Left lung (tissue), 10 donors: ENCODE measurements around the gene IFT122. TPM values are rescaled to one million over a fixed set of nuclear protein-coding genes. Genes with fewer than 3 reads are reported as not detected.

Experiments
- ATAC-seq: fragments of 200-7000 bp; cut with Tn5 transposase; one replicate; pipeline ENCODE4 v1.9.1; 2020; ENCODE audit warnings: moderate library complexity
- DNase-seq, 4 donors: peaks; one replicate each; pipeline ENCODE4 v3.0.0-alpha.2; 2013 to 2020
- H3K27ac ChIP-seq, 2 donors: fragments of 200-600 bp; sonication (generic) in 1 of 2; one replicate each; pipeline versions ENCODE4 v1.5.0 to v1.8.0; 2020 to 2021
- H3K27me3 ChIP-seq, 2 donors: fragments of 200-600 bp; sonication (generic) in 1 of 2; one replicate each; pipeline versions ENCODE4 v1.5.0 to v1.8.0; 2020 to 2021
- H3K36me3 ChIP-seq, 2 donors: fragments of 200-600 bp; sonication (generic) in 1 of 2; one replicate each; pipeline versions ENCODE4 v1.5.0 to v1.8.0; 2020 to 2021
- H3K4me1 ChIP-seq, 2 donors: fragments of 200-600 bp; one replicate each; pipeline ENCODE4 v1.8.0; 2021
- H3K4me3 ChIP-seq, 2 donors: fragments of 200-600 bp; sonication (generic) in 1 of 2; one replicate each; pipeline versions ENCODE4 v1.5.0 to v1.8.0; 2020 to 2021; ENCODE audit warnings: mild to moderate bottlenecking in 1 of 2
- H3K9me3 ChIP-seq, 2 donors: fragments of 200-600 bp; sonication (generic) in 1 of 2; one replicate each; pipeline versions ENCODE4 v1.5.0 to v1.8.0; 2020 to 2021
- intact Hi-C, 2 donors: fragments of 100-400 bp; cut with DNase I; formaldehyde crosslinking; loops; one replicate each; pipeline versions ENCODE4 v1.11.2 to v1.14.2; 2022
- polyA plus RNA-seq, 6 donors: library from polyadenylated mRNA; unstranded; fragments of 120-200 nt; gene quantifications; one replicate each; pipeline ENCODE4 v1.2.1, GENCODE V29; 2013; ENCODE audit not compliant: insufficient read length in 6 of 6
- total RNA-seq, 2 donors: library from RNA; stranded (reverse); fragmentation: NEBNext Ultra II Directional; extraction: Animal tissue kit (Norgen Biotek cat#: 25700); gene quantifications; one replicate each; pipeline ENCODE4 v1.2.1, GENCODE V29; 2021
- TF ChIP-seq, protein P1 (sequence below), 2 donors: fragments of 200-600 bp; sonication (generic) in 1 of 2; IDR thresholded peaks; one replicate each; pipeline versions ENCODE4 v1.5.0 to v1.8.0; 2021; ENCODE audit warnings: antibody characterized with exemption in 2 of 2
- donor health status: DM: no; HTN: yes; CAD: no.
- donor health status: DM: no; HTN: no; CAD: no.

IFT122 gene
- total and polyA plus RNA-seq, 8 donors: 21.2 to 79.7 (median 71.3) TPM

DNA sequence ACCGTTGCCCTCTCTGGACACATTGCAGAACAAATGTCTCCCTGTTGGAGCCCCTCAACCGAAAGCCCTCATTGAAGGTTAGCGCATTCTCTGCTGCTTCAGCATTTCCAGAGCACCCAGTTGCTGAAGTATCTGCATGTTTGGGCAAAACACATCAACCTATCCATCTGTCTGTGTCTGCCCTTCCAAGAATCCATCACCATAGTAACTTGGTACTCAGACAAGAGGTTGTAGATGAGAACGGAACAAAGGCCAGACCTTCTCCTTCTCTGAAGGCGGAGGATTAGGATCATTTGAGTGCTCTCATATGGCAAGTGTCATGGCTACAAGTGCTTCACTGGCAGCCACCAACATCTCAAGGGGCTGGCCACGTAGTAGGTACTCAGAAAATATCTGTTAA lies 65.3 kb downstream of the IFT122 start:
- peaks cover 0 to 73% of the 10 kb centered on the region in 2 donors for H3K36me3 ChIP-seq
- peaks cover 0 to 9% of the 10 kb centered on the region in 2 donors for H3K4me1 ChIP-seq
- no peak overlapping the region for H3K27ac ChIP-seq
- TF ChIP-seq, protein P1, sequence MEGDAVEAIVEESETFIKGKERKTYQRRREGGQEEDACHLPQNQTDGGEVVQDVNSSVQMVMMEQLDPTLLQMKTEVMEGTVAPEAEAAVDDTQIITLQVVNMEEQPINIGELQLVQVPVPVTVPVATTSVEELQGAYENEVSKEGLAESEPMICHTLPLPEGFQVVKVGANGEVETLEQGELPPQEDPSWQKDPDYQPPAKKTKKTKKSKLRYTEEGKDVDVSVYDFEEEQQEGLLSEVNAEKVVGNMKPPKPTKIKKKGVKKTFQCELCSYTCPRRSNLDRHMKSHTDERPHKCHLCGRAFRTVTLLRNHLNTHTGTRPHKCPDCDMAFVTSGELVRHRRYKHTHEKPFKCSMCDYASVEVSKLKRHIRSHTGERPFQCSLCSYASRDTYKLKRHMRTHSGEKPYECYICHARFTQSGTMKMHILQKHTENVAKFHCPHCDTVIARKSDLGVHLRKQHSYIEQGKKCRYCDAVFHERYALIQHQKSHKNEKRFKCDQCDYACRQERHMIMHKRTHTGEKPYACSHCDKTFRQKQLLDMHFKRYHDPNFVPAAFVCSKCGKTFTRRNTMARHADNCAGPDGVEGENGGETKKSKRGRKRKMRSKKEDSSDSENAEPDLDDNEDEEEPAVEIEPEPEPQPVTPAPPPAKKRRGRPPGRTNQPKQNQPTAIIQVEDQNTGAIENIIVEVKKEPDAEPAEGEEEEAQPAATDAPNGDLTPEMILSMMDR (IDR thresholded peaks at IDR 0.05): no peak
- intact Hi-C loops: no loop called here
- no peak overlapping the region for H3K4me3 ChIP-seq
- H3K9me3 ChIP-seq: no peaks in the 10 kb centered on the region
- ATAC-seq (no peak), DNase-seq (no peak)
- no peaks in the 10 kb centered on the region for H3K27me3 ChIP-seq

DNA sequence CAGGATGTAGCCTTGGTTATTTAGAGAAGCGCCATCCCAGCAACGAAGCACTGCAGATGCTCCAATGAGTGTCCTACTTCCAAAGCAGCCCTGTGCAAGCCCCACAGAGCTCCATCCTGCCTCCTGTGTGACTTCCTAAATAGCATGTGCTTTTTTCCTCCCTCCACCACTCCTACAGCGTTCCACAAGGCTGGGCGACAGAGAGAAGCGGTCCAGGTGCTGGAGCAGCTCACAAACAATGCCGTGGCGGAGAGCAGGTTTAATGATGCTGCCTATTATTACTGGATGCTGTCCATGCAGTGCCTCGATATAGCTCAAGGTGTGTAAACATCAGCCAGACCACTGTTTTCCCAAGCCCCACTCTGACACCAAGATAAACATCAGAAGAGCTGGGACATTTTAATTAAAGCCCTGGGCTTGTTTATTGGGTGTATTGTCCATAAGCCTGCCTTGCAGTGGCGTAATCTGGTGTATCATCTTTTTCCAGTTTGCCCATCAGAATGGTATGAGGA lies 66.3 kb downstream of the IFT122 start:
- intact Hi-C loops: no loop called here

DNA sequence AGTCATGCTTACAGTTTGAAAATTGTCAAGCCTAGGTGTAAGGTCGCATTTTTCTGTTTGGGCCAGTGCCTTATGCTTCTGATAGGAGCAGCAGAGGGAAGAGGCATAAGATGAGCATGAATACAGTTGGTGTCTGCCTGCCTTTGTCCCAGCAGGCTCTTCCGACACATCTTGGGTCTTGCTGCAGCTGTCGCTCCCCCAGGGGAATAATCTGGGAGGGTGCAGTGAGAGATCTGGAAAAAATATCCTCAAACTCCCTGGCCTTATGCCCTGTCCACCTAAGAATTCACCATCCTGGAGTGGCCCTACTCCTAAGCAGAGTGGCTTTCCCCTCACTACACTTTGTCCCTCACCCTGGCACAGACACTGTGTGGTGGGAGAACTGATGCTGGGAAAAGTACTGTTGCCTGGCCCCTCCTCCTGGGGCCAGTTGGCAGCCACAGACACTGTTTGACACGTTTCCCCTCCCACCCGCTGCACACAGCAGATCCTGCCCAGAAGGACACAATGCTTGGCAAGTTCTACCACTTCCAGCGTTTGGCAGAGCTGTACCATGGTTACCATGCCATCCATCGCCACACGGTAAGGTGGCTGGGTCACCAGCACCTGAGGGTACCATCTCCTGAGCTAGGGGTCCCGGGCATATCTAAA lies 67.3 kb downstream of the IFT122 start:
- TF ChIP-seq, protein P1 (IDR thresholded peaks at IDR 0.05): no peak
- H3K4me1 ChIP-seq: peaks cover 0 to 3% of the 10 kb centered on the region in 2 donors
- H3K9me3 ChIP-seq: no peaks in the 10 kb centered on the region
- no peak overlapping the region for H3K4me3 ChIP-seq
- H3K36me3 ChIP-seq: peaks cover 0 to 76% of the 10 kb centered on the region in 2 donors
- no peak for DNase-seq
- H3K27me3 ChIP-seq: no peaks in the 10 kb centered on the region
- peak; percentile 43 for ATAC-seq
- H3K27ac ChIP-seq: peak overlapping the region in 1 of 2 donors; percentile 7
- intact Hi-C loops: no loop called here

More for the DNA sequence above, 66.3 kb downstream of the IFT122 start:
- Histone ChIP-seq H3K4me3 (no peak overlapping the region), H3K27ac (no peak overlapping the region), H3K36me3 (peaks cover 0 to 77% of the 10 kb centered on the region in 2 donors), H3K27me3 (no peaks in the 10 kb centered on the region), H3K9me3 (no peaks in the 10 kb centered on the region), H3K4me1 (peaks cover 0 to 3% of the 10 kb centered on the region in 2 donors)
- ATAC-seq (no peak), DNase-seq (no peak)
- TF ChIP-seq, protein P1 (IDR thresholded peaks at IDR 0.05): no peak

- Histone ChIP-seq H3K4me3 (no peak overlapping the region), H3K27me3 (no peaks in the 10 kb centered on the region), H3K36me3 (peaks cover 0 to 61% of the 10 kb centered on the region in 2 donors), H3K9me3 (no peaks in the 10 kb centered on the region), H3K4me1 (no peaks in the 10 kb centered on the region), H3K27ac (no peak overlapping the region)
- DNase-seq: no peak
- TF ChIP-seq, protein P1 (IDR thresholded peaks at IDR 0.05): no peak
- no peak for ATAC-seq
- intact Hi-C loops: no loop called here
Observed at GRCh38 chr3:129512595-129512994, 72.6 kb downstream of the IFT122 start.

DNA sequence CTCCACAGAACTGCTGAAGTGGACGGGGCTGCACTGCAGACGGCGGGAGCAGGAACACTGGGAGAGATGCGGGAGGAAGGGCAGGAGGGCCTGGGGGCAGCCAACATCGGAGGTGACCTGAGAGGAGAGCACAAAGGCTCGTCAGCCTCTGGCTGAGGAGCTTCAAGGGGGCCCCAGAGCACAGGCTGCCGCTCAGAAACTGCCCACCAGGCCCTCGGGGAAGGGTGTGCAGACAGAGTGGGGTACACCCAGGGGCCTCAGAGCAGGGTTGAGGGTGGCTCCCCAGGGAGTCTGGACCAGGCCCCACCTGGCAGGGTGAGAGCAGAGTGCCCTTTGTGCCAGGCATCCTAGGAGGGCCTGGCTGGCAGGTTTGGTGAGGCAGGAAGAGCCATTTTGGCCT lies 73.7 kb downstream of the IFT122 start:
- H3K4me3 ChIP-seq: no peak overlapping the region
- no peak for DNase-seq
- H3K36me3 ChIP-seq: peaks cover 0 to 66% of the 10 kb centered on the region in 2 donors
- no peaks in the 10 kb centered on the region for H3K27me3 ChIP-seq
- H3K4me1 ChIP-seq: no peaks in the 10 kb centered on the region
- TF ChIP-seq, protein P1 (IDR thresholded peaks at IDR 0.05): no peak
- H3K9me3 ChIP-seq: no peaks in the 10 kb centered on the region
- ATAC-seq: no peak
- no peak overlapping the region for H3K27ac ChIP-seq
- intact Hi-C loops: no loop called here
